ENCODE data around the gene ARFIP1. TPM values are rescaled to one million over a fixed set of nuclear protein-coding genes. Genes with fewer than 3 reads are reported as not detected.

The ARFIP1 gene
- total RNA-seq, 4 donors from 2014 or later: 26.3 to 36.1 (median 30.6) TPM

DNA sequence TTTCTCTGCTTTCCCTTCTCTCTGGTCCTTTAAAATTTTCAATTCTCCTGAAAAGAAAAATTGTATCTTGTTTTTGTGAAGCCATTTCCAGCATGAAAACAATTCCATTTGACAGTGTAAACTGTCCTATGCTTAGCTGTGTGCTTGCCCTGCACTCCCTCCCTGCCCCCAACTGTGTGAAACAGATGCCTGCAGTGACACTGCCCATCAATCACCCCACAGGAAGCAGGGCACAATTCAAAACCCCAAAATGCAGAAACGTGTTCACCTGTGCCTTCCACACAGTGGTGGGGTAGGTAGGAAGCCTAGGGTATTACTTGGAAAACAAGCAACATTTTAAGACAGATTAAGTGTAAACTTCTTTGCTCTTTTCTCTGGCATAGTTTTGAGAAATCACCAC is 150.1 kb downstream of the ARFIP1 start:
- Histone ChIP-seq H3K9me3 (no peaks in the 10 kb centered on the region), H3K27me3 (no peaks in the 10 kb centered on the region), H3K36me3 (no peaks in the 10 kb centered on the region), H3K4me1 (no peaks in the 10 kb centered on the region), H3K27ac (replicated peaks in 1 of 4) (no peak overlapping the region), H3K4me3 (no peak overlapping the region)
- TF ChIP-seq POLR2A (IDR thresholded peaks at IDR 0.05; ENCODE audit: low read depth): no peak
- no peak for TF ChIP-seq POLR2AphosphoS5 (IDR thresholded peaks at IDR 0.05)
- no peak for TF ChIP-seq EP300 (IDR thresholded peaks at IDR 0.05)
- no peak for TF ChIP-seq CTCF (IDR thresholded peaks at IDR 0.05)
- WGBS: 36% methylated on average over 1 of the region's 1 CpG
- no peak for DNase-seq (ENCODE audit: extremely low spot score)
- intact Hi-C loops (cut with DNase I): no loop called here

DNA sequence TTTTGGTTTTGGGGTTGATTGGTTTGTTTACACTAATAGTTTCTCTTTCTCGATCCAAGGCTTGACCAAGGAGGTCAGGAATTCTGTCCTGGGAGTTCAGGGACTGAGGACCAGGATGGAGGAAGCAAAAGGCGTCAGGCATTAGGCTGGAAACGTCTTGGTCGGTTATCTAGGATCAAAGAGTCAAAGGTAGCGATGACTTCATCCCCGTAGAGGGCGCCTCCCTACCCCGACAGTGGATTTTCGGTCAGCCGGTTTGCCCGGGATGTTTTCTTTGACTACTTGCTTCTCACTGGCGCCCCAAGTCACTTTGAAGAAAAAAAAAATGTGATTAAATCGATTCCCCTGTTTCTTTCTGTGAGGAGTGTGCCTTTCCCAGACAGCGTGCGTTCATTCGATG is 155.4 kb downstream of the ARFIP1 start:
- H3K4me1 ChIP-seq: peaks cover 20 to 37% (median 35%) of the 10 kb centered on the region in 4 donors
- H3K27me3 ChIP-seq: peaks cover 0 to 49% (median 12%) of the 10 kb centered on the region in 4 donors
- WGBS: 66% methylated on average over 16 of the region's 16 CpGs
- no peaks in the 10 kb centered on the region for H3K36me3 ChIP-seq
- H3K4me3 ChIP-seq: no peak overlapping the region
- intact Hi-C loops (cut with DNase I): no loop called here
- no peak for DNase-seq (ENCODE audit: extremely low spot score)
- H3K9me3 ChIP-seq: no peaks in the 10 kb centered on the region
- TF ChIP-seq POLR2A (IDR thresholded peaks at IDR 0.05; ENCODE audit: low read depth): no peak
- TF ChIP-seq POLR2AphosphoS5 (IDR thresholded peaks at IDR 0.05): no peak
- no peak for TF ChIP-seq EP300 (IDR thresholded peaks at IDR 0.05)
- no peak for TF ChIP-seq CTCF (IDR thresholded peaks at IDR 0.05)
- no peak overlapping the region for H3K27ac ChIP-seq (replicated peaks in 1 of 4)

- peaks cover 20 to 37% (median 35%) of the 10 kb centered on the region in 4 donors for H3K4me1 ChIP-seq
- intact Hi-C loops (cut with DNase I): no loop called here
- WGBS: 26% methylated on average over 9 of the region's 75 CpGs
- H3K4me3 ChIP-seq: peak within 1 kb of the TSS; percentile 64 to 75 (median 68)
- peak within 1 kb of the TSS in 3 of 4 donors; percentile 20 to 62 (median 42) for H3K27ac ChIP-seq (replicated peaks in 1 of 4)
- TF ChIP-seq CTCF (IDR thresholded peaks at IDR 0.05): no peak
- no peak for TF ChIP-seq EP300 (IDR thresholded peaks at IDR 0.05)
- no peak for TF ChIP-seq POLR2AphosphoS5 (IDR thresholded peaks at IDR 0.05)
- no peak for TF ChIP-seq POLR2A (IDR thresholded peaks at IDR 0.05; ENCODE audit: low read depth)
- no peak for DNase-seq (ENCODE audit: extremely low spot score)
- H3K36me3 ChIP-seq: no peaks in the 10 kb centered on the region
- no peaks in the 10 kb centered on the region for H3K9me3 ChIP-seq
- peaks cover 0 to 52% (median 12%) of the 10 kb centered on the region in 4 donors for H3K27me3 ChIP-seq
Observed at GRCh38 chr4:152935631-152936445, 156.1 kb downstream of the ARFIP1 start, which contains the start of gene FHDC1. Gene FHDC1, plus strand, starts transcription at chr4:152936323. Its CDS starts 6,735 bp downstream, at chr4:152943058.

DNA sequence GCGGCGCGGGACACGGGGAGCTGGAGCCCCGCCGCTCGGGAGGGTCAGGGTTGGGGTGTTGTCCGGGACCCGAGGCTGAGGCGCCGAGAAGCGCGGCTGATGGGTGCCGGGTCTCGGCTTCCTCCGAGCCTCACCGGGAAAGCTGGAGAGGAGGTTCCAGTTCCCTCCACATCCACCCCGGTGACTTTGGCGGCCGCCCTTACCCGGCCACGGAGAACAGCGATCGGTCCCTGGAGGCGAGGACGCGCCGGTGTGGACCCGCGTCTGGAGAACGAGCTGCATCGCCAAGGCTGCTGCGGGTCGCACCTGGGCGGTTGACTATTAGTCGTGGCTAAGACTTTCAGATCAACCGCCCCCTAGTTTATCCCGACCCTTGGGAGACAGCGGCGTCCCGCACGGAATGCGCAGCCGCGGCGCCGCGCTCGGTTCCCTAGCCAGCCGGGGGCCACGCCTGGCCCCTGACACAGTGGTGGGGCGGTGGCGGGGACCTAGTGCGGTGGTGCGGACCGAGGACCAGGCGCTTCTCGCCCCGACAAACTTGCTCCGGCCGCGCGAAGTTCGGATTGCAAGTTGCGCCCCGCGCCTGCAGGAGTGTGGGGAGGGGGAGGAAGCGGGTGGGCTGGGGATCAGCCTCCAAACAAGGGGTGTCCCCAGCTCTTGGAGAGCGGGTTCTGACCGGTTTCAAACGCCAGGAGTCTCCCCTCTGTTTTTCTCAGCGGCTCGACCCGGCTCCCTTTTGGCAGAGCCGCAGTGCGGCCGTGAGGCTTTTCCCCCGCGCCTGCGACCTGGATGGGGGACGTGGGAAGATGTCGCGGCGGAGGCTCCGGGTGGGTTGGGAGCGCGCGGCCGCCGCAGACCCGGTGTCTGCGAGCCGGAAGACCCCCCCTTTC is 156.9 kb downstream of the ARFIP1 start:
- no peak for DNase-seq (ENCODE audit: extremely low spot score)
- intact Hi-C loops (cut with DNase I): no loop called here
- H3K36me3 ChIP-seq: no peaks in the 10 kb centered on the region
- H3K4me3 ChIP-seq: peak overlapping the region; percentile 64 to 75 (median 68)
- H3K9me3 ChIP-seq: no peaks in the 10 kb centered on the region
- peak overlapping the region in 3 of 4 donors; percentile 20 to 62 (median 42) for H3K27ac ChIP-seq (replicated peaks in 1 of 4)
- 0% methylated on average over 5 of the region's 93 CpGs for WGBS
- peaks cover 0 to 52% (median 12%) of the 10 kb centered on the region in 4 donors for H3K27me3 ChIP-seq
- peaks cover 20 to 37% (median 35%) of the 10 kb centered on the region in 4 donors for H3K4me1 ChIP-seq
- TF ChIP-seq EP300 (IDR thresholded peaks at IDR 0.05) (no peak), CTCF (IDR thresholded peaks at IDR 0.05) (no peak), POLR2A (IDR thresholded peaks at IDR 0.05; ENCODE audit: low read depth) (no peak), POLR2AphosphoS5 (IDR thresholded peaks at IDR 0.05) (no peak)
